H1 (cell line): ENCODE measurements around the gene ANK3. TPM values are rescaled to one million over a fixed set of nuclear protein-coding genes. Genes with fewer than 3 reads are reported as not detected.

Experiments
- CTCF ChIA-PET: fragments of 300-600 bp; sonication (Branson Sonifier 250); formaldehyde crosslinking; loops from one replicate; lab custom pipeline; 2021; ENCODE audit not compliant: partially characterized antibody; lab: Charles Lee
- POLR2A ChIA-PET: fragments of 300-600 bp; sonication (Branson Sonifier 250); formaldehyde crosslinking; loops from one replicate; lab custom pipeline; 2021; ENCODE audit warnings: inconsistent platforms; ENCODE audit not compliant: partially characterized antibody; lab: Charles Lee
- DNase-seq, 2 experiments: peaks; one replicate each; pipeline versions ENCODE4 v3.0.0 to v3.0.0-alpha.2; 2010 to 2022; ENCODE audit warnings: low spot score in 2 of 2, low read depth in 1 of 2, mixed read lengths in 1 of 2
- FAIRE-seq: peaks from 2 replicates; lab custom pipeline; 2011; peaks lifted over from hg19 to GRCh38; lab: Jason Lieb, UNC
- H2AFZ ChIP-seq: 2 replicates; pipeline ENCODE4 v1.8.1; 2012; ENCODE audit warnings: low read length, inconsistent platforms
- H2AK5ac ChIP-seq: 2 replicates; pipeline ENCODE4 v1.6.1; 2013; ENCODE audit warnings: low read depth, low read length
- H2BK120ac ChIP-seq: replicated peaks from 2 replicates; pipeline ENCODE3; 2013; ENCODE audit warnings: low read depth, low read length, inconsistent platforms
- H2BK12ac ChIP-seq: 2 replicates; pipeline ENCODE4 v1.6.1; 2013; ENCODE audit warnings: low read depth, low read length
- H2BK15ac ChIP-seq: 2 replicates; pipeline ENCODE4 v1.6.1; 2013; ENCODE audit warnings: low read length
- H2BK20ac ChIP-seq: 2 replicates; pipeline ENCODE4 v1.6.1; 2013; ENCODE audit warnings: low read length
- H2BK5ac ChIP-seq: 2 replicates; pipeline ENCODE4 v1.6.1; 2013; ENCODE audit warnings: low read depth, low read length
- H3K14ac ChIP-seq: 2 replicates; pipeline ENCODE4 v1.6.1; 2013; ENCODE audit warnings: inconsistent platforms; ENCODE audit not compliant: insufficient read length
- H3K18ac ChIP-seq: 2 replicates; pipeline ENCODE4 v1.6.1; 2013; ENCODE audit warnings: low read length; ENCODE audit errors: extremely low read depth
- H3K23ac ChIP-seq: 2 replicates; pipeline ENCODE4 v1.6.1; 2013; ENCODE audit warnings: inconsistent platforms; ENCODE audit not compliant: insufficient read length
- H3K23me2 ChIP-seq: 2 replicates; pipeline ENCODE4 v1.6.1; 2013; ENCODE audit warnings: low read depth, low read length
- H3K27ac ChIP-seq: 2 replicates; pipeline ENCODE4 v1.6.1; 2011; ENCODE audit warnings: low read depth, low read length, inconsistent platforms
- H3K27me3 ChIP-seq, 4 experiments: replicated peaks in 1 of 4; 1 replicate in 1 of 4; 2 replicates in 3 of 4; pipeline versions ENCODE4 v1.6.1 to v1.8.1; 2011 to 2013; ENCODE audit warnings: low read length in 3 of 4, mild to moderate bottlenecking in 3 of 4, inconsistent platforms in 2 of 4, mixed read lengths in 2 of 4, moderate library complexity in 1 of 4; ENCODE audit not compliant: control insufficient read depth in 3 of 4, insufficient read depth in 3 of 4; ENCODE audit errors: extremely low read depth in 1 of 4
- H3K36me3 ChIP-seq, 4 experiments: 2 replicates each; pipeline versions ENCODE4 v1.6.1 to v1.8.1; 2011 to 2013; ENCODE audit warnings: mild to moderate bottlenecking in 4 of 4, low read length in 3 of 4, moderate library complexity in 2 of 4, control low read depth in 1 of 4, inconsistent platforms in 1 of 4; ENCODE audit not compliant: insufficient read depth in 4 of 4, control insufficient read depth in 2 of 4
- H3K4ac ChIP-seq: replicated peaks from 2 replicates; pipeline ENCODE3; 2013; ENCODE audit warnings: low read length, low read depth, mixed read lengths, inconsistent platforms; ENCODE audit not compliant: insufficient read length
- H3K4me1 ChIP-seq, 4 experiments: replicated peaks in 1 of 4; 1 replicate in 1 of 4; 2 replicates in 3 of 4; pipeline versions ENCODE4 v1.6.1 to v1.8.1; 2011 to 2013; ENCODE audit warnings: low read length in 3 of 4, inconsistent platforms in 2 of 4, mixed read lengths in 1 of 4; ENCODE audit not compliant: insufficient read depth in 4 of 4, control insufficient read depth in 3 of 4
- H3K4me2 ChIP-seq, 2 experiments: 2 replicates each; pipeline versions ENCODE4 v1.6.1 to v1.8.1; 2011 to 2013; ENCODE audit warnings: low read depth in 2 of 2, low read length in 2 of 2, control low read depth in 1 of 2, inconsistent platforms in 1 of 2, mild to moderate bottlenecking in 1 of 2; ENCODE audit not compliant: insufficient read depth in 1 of 2
- H3K4me3 ChIP-seq, 4 experiments: fragments of 200-600, 300-600 bp in 1 of 4; sonication (generic), shearing (Covaris generic), sonication (Bioruptor Twin) in 1 of 4; 2 replicates each; pipeline versions ENCODE4 v1.5.1 to v1.8.1; 2011 to 2016; ENCODE audit warnings: low read length in 4 of 4, low read depth in 3 of 4, control low read depth in 2 of 4, inconsistent platforms in 2 of 4, mild to moderate bottlenecking in 2 of 4, mixed read lengths in 1 of 4, moderate library complexity in 1 of 4; ENCODE audit not compliant: insufficient read depth in 2 of 4; ENCODE audit errors: extremely low read depth in 1 of 4
- H3K56ac ChIP-seq: replicated peaks from 2 replicates; pipeline ENCODE3; 2013; ENCODE audit warnings: low read depth, mild to moderate bottlenecking, mixed read lengths, low read length, inconsistent platforms; ENCODE audit not compliant: insufficient read length
- H3K79me1 ChIP-seq: 2 replicates; pipeline ENCODE4 v1.6.1; 2013; ENCODE audit warnings: low read depth, low read length, control low read depth
- H3K79me2 ChIP-seq, 2 experiments: 2 replicates each; pipeline versions ENCODE4 v1.6.1 to v1.8.1; 2012 to 2013; ENCODE audit warnings: low read length in 2 of 2, mild to moderate bottlenecking in 2 of 2, inconsistent platforms in 1 of 2; ENCODE audit not compliant: insufficient read depth in 2 of 2, control insufficient read depth in 1 of 2
- H3K9ac ChIP-seq, 4 experiments: replicated peaks in 1 of 4; 1 replicate in 1 of 4; 2 replicates in 3 of 4; pipeline versions ENCODE4 v1.6.1 to v1.8.1; 2011 to 2013; ENCODE audit warnings: low read depth in 3 of 4, low read length in 3 of 4, control low read depth in 2 of 4, mild to moderate bottlenecking in 2 of 4, moderate library complexity in 2 of 4, inconsistent platforms in 1 of 4; ENCODE audit errors: extremely low read depth in 1 of 4
- H3K9me3 ChIP-seq, 2 experiments: 2 replicates each; pipeline versions ENCODE4 v1.6.1 to v1.8.1; 2012 to 2013; ENCODE audit warnings: mild to moderate bottlenecking in 2 of 2, moderate library complexity in 2 of 2, control low read depth in 1 of 2, inconsistent platforms in 1 of 2, low read depth in 1 of 2, low read length in 1 of 2, mixed read lengths in 1 of 2; ENCODE audit not compliant: insufficient read depth in 2 of 2
- H4K20me1 ChIP-seq, 2 experiments: replicated peaks in 1 of 2; 2 replicates each; pipeline versions ENCODE3 to v1.8.1; 2011 to 2013; ENCODE audit warnings: inconsistent platforms in 2 of 2, low read length in 2 of 2, mild to moderate bottlenecking in 1 of 2; ENCODE audit not compliant: insufficient read depth in 2 of 2, control insufficient read depth in 1 of 2
- H4K5ac ChIP-seq: 2 replicates; pipeline ENCODE4 v1.6.1; 2013; ENCODE audit warnings: low read length, low read depth, mixed read lengths, inconsistent platforms; ENCODE audit not compliant: insufficient read length
- H4K8ac ChIP-seq: 2 replicates; pipeline ENCODE4 v1.8.0; 2013; ENCODE audit warnings: mild to moderate bottlenecking, moderate library complexity, low read length, inconsistent platforms; ENCODE audit not compliant: insufficient read depth; ENCODE audit errors: extremely low read depth
- H4K91ac ChIP-seq: replicated peaks from 2 replicates; pipeline ENCODE3; 2013; ENCODE audit warnings: low read length, mixed read lengths, inconsistent platforms; ENCODE audit not compliant: insufficient read length
- CBX5 ChIP-seq: fragments of 300-800, 300-1000 bp; sonication (generic); IDR thresholded peaks from 2 replicates; pipeline ENCODE4 v1.7.1; 2016; ENCODE audit warnings: antibody characterized with exemption, low read length, low read depth
- CTCF ChIP-seq, 3 experiments: IDR thresholded peaks; 1 replicate in 2 of 3; 2 replicates in 1 of 3; pipeline versions ENCODE4 v1.5.1 to v1.6.1; 2011; ENCODE audit warnings: low read length in 3 of 3, mild to moderate bottlenecking in 3 of 3, inconsistent platforms in 2 of 3, low read depth in 1 of 3, moderate library complexity in 1 of 3; ENCODE audit not compliant: insufficient read depth in 1 of 3; ENCODE audit errors: control extremely low read depth in 1 of 3
- KDM1A ChIP-seq: fragments of 200-600, 300-600 bp; sonication (generic); IDR thresholded peaks from 2 replicates; pipeline ENCODE4 v1.7.1; 2016; ENCODE audit warnings: mild to moderate bottlenecking, low read length, borderline replicate concordance
- RAD21 ChIP-seq, 2 experiments: IDR thresholded peaks in 1 of 2; conservative IDR thresholded peaks in 1 of 2; 2 replicates each; pipeline ENCODE4 v1.6.1; 2011; ENCODE audit warnings: low read depth in 2 of 2, low read length in 2 of 2, improper control_type of control experiment in 1 of 2, inconsistent platforms in 1 of 2, mild to moderate bottlenecking in 1 of 2, moderate library complexity in 1 of 2
- WGBS, 2 experiments: shearing (Covaris generic) in 1 of 2; methylation state at CpG; one replicate each; pipeline versions ENCODE4 v1.1.6 to v1.1.7; 2013 to 2015; ENCODE audit warnings: low lambda C conversion rate in 2 of 2, mixed read lengths in 2 of 2, inconsistent platforms in 1 of 2, low coverage in 1 of 2, missing lambda C conversion rate in 1 of 2; ENCODE audit not compliant: insufficient replicate concordance in 2 of 2, insufficient coverage in 1 of 2, insufficient read length in 1 of 2; ENCODE audit errors: extremely low coverage in 1 of 2, missing lambda C conversion rate in 1 of 2; 5-methylcytosine and 5-hydroxymethylcytosine counted together
- polyA plus RNA-seq, 7 experiments: library from polyadenylated mRNA; depleted of rRNA in 3 of 7; stranded (reverse) in 5 of 7; unstranded in 2 of 7; fragments of >200 nt in 5 of 7; fragments of 200-250 nt in 2 of 7; gene quantifications; 1 replicate in 5 of 7; 2 replicates in 1 of 7; 4 replicates in 1 of 7; pipeline versions ENCODE4 v1.2.1 to v1.2.3, GENCODE V29; 2011 to 2013; ENCODE audit warnings: missing spikeins in 2 of 7, mixed read lengths in 2 of 7
- total RNA-seq: library from RNA; stranded (reverse); fragmentation: NEBNext Ultra II Directional; extraction: Animal tissue kit (Norgen Biotek cat#: 25700); gene quantifications from 2 replicates; pipeline ENCODE4 v1.2.1, GENCODE V29; 2021

Gene ANK3
- total and polyA plus RNA-seq, 2 of the 8 experiments (the other 6 are each of a cell fraction or from before 2014, with no cell fraction given) = 18.1 to 67.9 TPM

GRCh38 chr10:60434418-60435046 is 44.9 kb upstream of the ANK3 start:
- Histone ChIP-seq H4K5ac (no peak overlapping the region), H4K8ac (no peak overlapping the region), H2BK5ac (no peak overlapping the region), H3K4ac (no peak overlapping the region), H4K91ac (no peak overlapping the region), H3K27ac (no peak overlapping the region), H2BK120ac (no peak overlapping the region), H3K14ac (no peak overlapping the region), H2BK15ac (no peak overlapping the region), H2BK12ac (no peak overlapping the region), H3K23me2 (no peaks in the 10 kb centered on the region), H3K18ac (no peak overlapping the region), H3K4me2 (no peak overlapping the region), H3K79me1 (no peaks in the 10 kb centered on the region), H3K36me3 (no peaks in the 10 kb centered on the region), H3K4me3 (no peak overlapping the region), H3K9ac (no peak overlapping the region), H3K23ac (no peak overlapping the region), H3K56ac (no peak overlapping the region), H3K27me3 (no peaks in the 10 kb centered on the region), H2BK20ac (no peak overlapping the region), H2AFZ (no peak overlapping the region), H2AK5ac (no peak overlapping the region), H4K20me1 (no peaks in the 10 kb centered on the region), H3K9me3 (no peaks in the 10 kb centered on the region), H3K4me1 (peaks cover 0 to 2% (median 0%) of the 10 kb centered on the region in 4 experiments; a peak in 1 of 7 replicates), H3K79me2 (no peaks in the 10 kb centered on the region)
- ChIA-PET POLR2A (no interaction called here), CTCF (interaction anchor here (0.6 to 8.1 kb wide), 17 partner anchors 10 to 336 kb away, joined by 3 to 49 read pairs (median 5); no protein-coding TSS in a partner anchor)
- 75% methylated on average over 3 of the region's 3 CpGs; no CpG with 5 or more reads in 1 of the 2 experiments for WGBS, 2 experiments
- FAIRE-seq = peak; percentile 79
- no peak for DNase-seq
- TF ChIP-seq CBX5 (no peak), RAD21 (IDR thresholded peaks at IDR 0.05 in 1 of 2, conservative IDR thresholded peaks at IDR 0.05 in 1 of 2; ENCODE audit: low read depth in 2 of 2, low read length in 2 of 2) (peak; percentile 94 to 95), KDM1A (no peak), CTCF (IDR thresholded peaks at IDR 0.05; ENCODE audit: control extremely low read depth in 1 of 3, insufficient read depth in 1 of 3, low read depth in 1 of 3, low read length in 3 of 3) (peak in 2 of 3 experiments; percentile 64 to 67; a peak in 3 of 4 replicates)
